HepG2 (cell line): ENCODE data around the gene OSGEPL1.
A peak's percentile ranks its signal among the peaks of the same experiment; 100 is the strongest.

ENCODE experiments used
- CTCF ChIP-seq: sonication (generic); formaldehyde crosslinking; IDR thresholded peaks from 2 replicates; pipeline ENCODE4 v1.5.0; 2020; ENCODE audit warnings: mild to moderate bottlenecking, missing genetic modification reagents, moderate library complexity
- GABPA ChIP-seq, 2 experiments: IDR thresholded peaks; 2 replicates each; pipeline ENCODE4 v1.6.1; 2011 to 2016; ENCODE audit warnings: low read depth in 2 of 2, low read length in 1 of 2, missing biosample characterization in 1 of 2, missing genetic modification characterization in 1 of 2
- SP2 ChIP-seq: sonication (generic); formaldehyde crosslinking; IDR thresholded peaks from 2 replicates; pipeline ENCODE4 v1.5.1; 2020; ENCODE audit warnings: mild to moderate bottlenecking, missing genetic modification reagents

DNA sequence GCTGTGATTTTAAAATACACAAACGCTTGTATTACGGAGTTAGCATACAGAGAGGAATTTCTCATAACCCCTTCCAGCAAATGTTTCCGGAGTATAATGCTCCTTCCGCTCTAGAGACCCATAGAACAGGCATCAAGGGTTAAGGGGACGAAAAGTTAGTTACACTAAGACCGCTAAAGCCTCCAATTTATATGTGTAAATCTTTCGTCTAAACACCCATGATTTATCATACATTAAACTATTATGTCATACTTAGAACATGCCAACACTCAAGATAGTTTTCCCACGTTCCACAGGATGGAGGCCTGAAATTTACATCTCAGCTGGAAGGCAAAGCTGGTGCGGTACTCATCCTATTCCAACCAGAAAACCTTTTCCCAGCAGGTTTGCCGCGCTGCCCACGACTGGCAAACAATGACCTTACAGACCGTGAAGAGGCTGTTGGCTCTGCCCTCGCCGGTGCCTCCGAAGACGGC lies 20.9 kb upstream of the OSGEPL1 start:
- TF ChIP-seq SP2 (CRISPR knock-in tag) (no peak), GABPA (IDR thresholded peaks at IDR 0.05; ENCODE audit: low read depth, low read length) (peak; percentile 43; the same call in 1 of the 2 replicates), GABPA (CRISPR knock-in tag; IDR thresholded peaks at IDR 0.05; ENCODE audit: low read depth) (peak; percentile 88), CTCF (CRISPR knock-in tag) (no peak)
